HG02884 (cell line): ENCODE measurements around the gene TNKS2.
"Not testable (repeated sequence)": the region's sequence is repeated elsewhere in the genome, so short reads cannot be mapped to it uniquely, and the experiment has no call there.

Experiments
- ATAC-seq: cut with Tn5 transposase; IDR thresholded peaks from one replicate; pipeline ENCODE4 v1.9.1; 2021; ENCODE audit warnings: mild to moderate bottlenecking, moderate library complexity; ENCODE audit not compliant: unreplicated experiment

TNKS2 gene

GRCh38 chr10:91796331-91797047, 1.7 kb upstream of the TNKS2 start:
- ATAC-seq = peak; percentile 42

GRCh38 chr10:91797048-91797690, 1.1 kb upstream of the TNKS2 start:
- no peak for ATAC-seq

GRCh38 chr10:91798649-91799611, 704 bp downstream of the TNKS2 start:
- ATAC-seq = peak; percentile 29

GRCh38 chr10:91799612-91799975, 1.4 kb downstream of the TNKS2 start:
- no peak for ATAC-seq

- no peak for ATAC-seq
These were observed 2.0 kb downstream of the TNKS2 start for GRCh38 chr10:91800182-91800581.

- ATAC-seq = no peak
These were observed 2.5 kb downstream of the TNKS2 start for GRCh38 chr10:91800756-91801155.

GRCh38 chr10:91803386-91804125, 5.3 kb downstream of the TNKS2 start:
- no peak for ATAC-seq

GRCh38 chr10:91804126-91804510, 5.9 kb downstream of the TNKS2 start:
- ATAC-seq = no peak

- ATAC-seq = no peak
These were observed 7.0 kb downstream of the TNKS2 start for GRCh38 chr10:91805110-91805838.

GRCh38 chr10:91807264-91807663, 9.0 kb downstream of the TNKS2 start:
- not testable (repeated sequence) for ATAC-seq

- no peak for ATAC-seq
These were observed 15.0 kb downstream of the TNKS2 start for GRCh38 chr10:91813251-91813650.

- ATAC-seq = no peak
These were observed 18.8 kb downstream of the TNKS2 start for GRCh38 chr10:91816981-91817380.

GRCh38 chr10:91820144-91820543, 21.9 kb downstream of the TNKS2 start:
- ATAC-seq = no peak

GRCh38 chr10:91824076-91824475, 25.9 kb downstream of the TNKS2 start:
- no peak for ATAC-seq

- ATAC-seq = no peak
These were observed 31.0 kb downstream of the TNKS2 start for GRCh38 chr10:91829268-91829667.

GRCh38 chr10:91838199-91838598, 40.0 kb downstream of the TNKS2 start:
- ATAC-seq = no peak

GRCh38 chr10:91843083-91843482, 44.9 kb downstream of the TNKS2 start:
- no peak for ATAC-seq

GRCh38 chr10:91856637-91857036, 58.4 kb downstream of the TNKS2 start:
- ATAC-seq = no peak

GRCh38 chr10:91860885-91861284, 62.7 kb downstream of the TNKS2 start:
- no peak for ATAC-seq

- ATAC-seq = no peak
These were observed 65.9 kb downstream of the TNKS2 start for GRCh38 chr10:91864099-91864498.
